Measurements from ENCODE around the gene NELL2.

The NELL2 gene

GRCh38 chr12:44654646-44655639, 221.2 kb downstream of the NELL2 start:
- Histone ChIP-seq H3K9me3 (ENCODE audit: insufficient read depth, low read depth, low read length) (no peaks in the 10 kb centered on the region), H2BK120ac (ENCODE audit: insufficient read depth, low read length, poor library complexity) (no peak overlapping the region)

GRCh38 chr12:44653861-44654527, 222.1 kb downstream of the NELL2 start:
- H4K8ac ChIP-seq (ENCODE audit: low read depth, low read length) = no peak overlapping the region
- no peak overlapping the region for H3K9ac ChIP-seq (ENCODE audit: low read length)
- H3K79me1 ChIP-seq (ENCODE audit: low read length) = no peaks in the 10 kb centered on the region
- H3K79me2 ChIP-seq (ENCODE audit: control insufficient read depth, insufficient read depth, low read length, poor library complexity) = no peaks in the 10 kb centered on the region
- H2AK5ac ChIP-seq (ENCODE audit: low read length) = no peak overlapping the region
- no CpG with 5 or more reads among the region's 3 CpGs for WGBS (ENCODE audit: extremely low coverage, insufficient coverage, insufficient read length)
- H3K4me1 ChIP-seq (ENCODE audit: control insufficient read depth in 1 of 2, insufficient read depth in 2 of 2, low read length in 2 of 2) = peaks cover 7 to 8% of the 10 kb centered on the region in 2 experiments
- no peak overlapping the region for H2AFZ ChIP-seq (ENCODE audit: insufficient read depth, low read length, poor library complexity)
- no peaks in the 10 kb centered on the region for H3K9me3 ChIP-seq (ENCODE audit: insufficient read depth, low read depth, low read length)
- H2BK5ac ChIP-seq (ENCODE audit: low read depth, low read length, poor library complexity) = no peak overlapping the region
- H2BK120ac ChIP-seq (ENCODE audit: insufficient read depth, low read length, poor library complexity) = no peak overlapping the region
- no peak overlapping the region for H4K91ac ChIP-seq (ENCODE audit: low read depth, low read length)
- H3K36me3 ChIP-seq (ENCODE audit: control insufficient read depth in 1 of 2, insufficient read depth in 2 of 2, low read length in 2 of 2) = no peaks in the 10 kb centered on the region
- no peak overlapping the region for H3K27ac ChIP-seq (ENCODE audit: low read depth, low read length)
- H3K14ac ChIP-seq (ENCODE audit: low read length) = no peak overlapping the region
- no peak overlapping the region for H3K18ac ChIP-seq (ENCODE audit: low read length)
- H2BK12ac ChIP-seq (ENCODE audit: low read length) = no peak overlapping the region
- no peak overlapping the region for H3K4ac ChIP-seq (ENCODE audit: low read depth, low read length)
- DNase-seq = no peak
- H3K4me2 ChIP-seq (ENCODE audit: low read length) = peak overlapping the region; percentile 45
- H3K27me3 ChIP-seq (ENCODE audit: insufficient read depth, low read length) = no peaks in the 10 kb centered on the region
- H4K12ac ChIP-seq (ENCODE audit: low read depth, low read length) = no peak overlapping the region
- H3K23ac ChIP-seq (ENCODE audit: low read length) = no peak overlapping the region
- H3K4me3 ChIP-seq (ENCODE audit: low read depth, low read length) = no peak overlapping the region

More at GRCh38 chr12:44654646-44655639, 221.2 kb downstream of the NELL2 start:
- Histone ChIP-seq H3K4me1 (ENCODE audit: control insufficient read depth in 1 of 2, insufficient read depth in 2 of 2, low read length in 2 of 2) (peaks cover 7 to 8% of the 10 kb centered on the region in 2 experiments), H3K4me3 (ENCODE audit: low read depth, low read length) (no peak overlapping the region), H3K79me2 (ENCODE audit: control insufficient read depth, insufficient read depth, low read length, poor library complexity) (no peaks in the 10 kb centered on the region), H3K14ac (ENCODE audit: low read length) (no peak overlapping the region), H3K9ac (ENCODE audit: low read length) (no peak overlapping the region), H3K18ac (ENCODE audit: low read length) (no peak overlapping the region), H3K27ac (ENCODE audit: low read depth, low read length) (peak overlapping the region; percentile 28), H4K8ac (ENCODE audit: low read depth, low read length) (no peak overlapping the region), H3K36me3 (ENCODE audit: control insufficient read depth in 1 of 2, insufficient read depth in 2 of 2, low read length in 2 of 2) (no peaks in the 10 kb centered on the region), H3K4ac (ENCODE audit: low read depth, low read length) (no peak overlapping the region), H2BK12ac (ENCODE audit: low read length) (no peak overlapping the region), H4K91ac (ENCODE audit: low read depth, low read length) (no peak overlapping the region), H2AFZ (ENCODE audit: insufficient read depth, low read length, poor library complexity) (no peak overlapping the region), H2AK5ac (ENCODE audit: low read length) (no peak overlapping the region), H3K27me3 (ENCODE audit: insufficient read depth, low read length) (no peaks in the 10 kb centered on the region), H2BK5ac (ENCODE audit: low read depth, low read length, poor library complexity) (no peak overlapping the region), H4K12ac (ENCODE audit: low read depth, low read length) (no peak overlapping the region), H3K4me2 (ENCODE audit: low read length) (peak overlapping the region; percentile 45), H3K79me1 (ENCODE audit: low read length) (no peaks in the 10 kb centered on the region), H3K23ac (ENCODE audit: low read length) (no peak overlapping the region)
- DNase-seq = no peak
- WGBS (ENCODE audit: extremely low coverage, insufficient coverage, insufficient read length) = no CpG with 5 or more reads among the region's 12 CpGs

GRCh38 chr12:44649693-44650092, 226.4 kb downstream of the NELL2 start:
- Histone ChIP-seq H2BK120ac (ENCODE audit: insufficient read depth, low read length, poor library complexity) (no peak overlapping the region), H3K18ac (ENCODE audit: low read length) (no peak overlapping the region), H4K12ac (ENCODE audit: low read depth, low read length) (no peak overlapping the region), H3K9ac (ENCODE audit: low read length) (no peak overlapping the region), H4K91ac (ENCODE audit: low read depth, low read length) (no peak overlapping the region), H2AK5ac (ENCODE audit: low read length) (no peak overlapping the region), H3K23ac (ENCODE audit: low read length) (no peak overlapping the region), H3K4me3 (ENCODE audit: low read depth, low read length) (no peak overlapping the region), H3K27me3 (ENCODE audit: insufficient read depth, low read length) (no peaks in the 10 kb centered on the region), H2AFZ (ENCODE audit: insufficient read depth, low read length, poor library complexity) (no peak overlapping the region), H3K4me2 (ENCODE audit: low read length) (no peak overlapping the region), H3K14ac (ENCODE audit: low read length) (no peak overlapping the region), H3K36me3 (ENCODE audit: control insufficient read depth in 1 of 2, insufficient read depth in 2 of 2, low read length in 2 of 2) (no peaks in the 10 kb centered on the region), H3K79me2 (ENCODE audit: control insufficient read depth, insufficient read depth, low read length, poor library complexity) (no peaks in the 10 kb centered on the region), H3K79me1 (ENCODE audit: low read length) (no peaks in the 10 kb centered on the region), H2BK5ac (ENCODE audit: low read depth, low read length, poor library complexity) (no peak overlapping the region), H3K4ac (ENCODE audit: low read depth, low read length) (no peak overlapping the region), H3K27ac (ENCODE audit: low read depth, low read length) (no peak overlapping the region), H4K8ac (ENCODE audit: low read depth, low read length) (no peak overlapping the region), H3K4me1 (ENCODE audit: control insufficient read depth in 1 of 2, insufficient read depth in 2 of 2, low read length in 2 of 2) (peaks cover 3 to 4% of the 10 kb centered on the region in 2 experiments), H3K9me3 (ENCODE audit: insufficient read depth, low read depth, low read length) (no peaks in the 10 kb centered on the region), H2BK12ac (ENCODE audit: low read length) (no peak overlapping the region)
- no CpG with 5 or more reads among the region's 2 CpGs for WGBS (ENCODE audit: extremely low coverage, insufficient coverage, insufficient read length)
- no peak for DNase-seq

GRCh38 chr12:44647917-44648690, 228.0 kb downstream of the NELL2 start:
- H2AK5ac ChIP-seq (ENCODE audit: low read length) = no peak overlapping the region
- H3K79me1 ChIP-seq (ENCODE audit: low read length) = no peaks in the 10 kb centered on the region
- H4K91ac ChIP-seq (ENCODE audit: low read depth, low read length) = no peak overlapping the region
- H3K27ac ChIP-seq (ENCODE audit: low read depth, low read length) = no peak overlapping the region
- no peak overlapping the region for H3K18ac ChIP-seq (ENCODE audit: low read length)
- no CpG with 5 or more reads among the region's 5 CpGs for WGBS (ENCODE audit: extremely low coverage, insufficient coverage, insufficient read length)
- no peak overlapping the region for H3K4me2 ChIP-seq (ENCODE audit: low read length)
- no peak overlapping the region for H2AFZ ChIP-seq (ENCODE audit: insufficient read depth, low read length, poor library complexity)
- H3K27me3 ChIP-seq (ENCODE audit: insufficient read depth, low read length) = no peaks in the 10 kb centered on the region
- no peak overlapping the region for H2BK5ac ChIP-seq (ENCODE audit: low read depth, low read length, poor library complexity)
- H3K9ac ChIP-seq (ENCODE audit: low read length) = peak overlapping the region; percentile 22
- no peak overlapping the region for H3K23ac ChIP-seq (ENCODE audit: low read length)
- H3K79me2 ChIP-seq (ENCODE audit: control insufficient read depth, insufficient read depth, low read length, poor library complexity) = no peaks in the 10 kb centered on the region
- H4K8ac ChIP-seq (ENCODE audit: low read depth, low read length) = no peak overlapping the region
- H2BK120ac ChIP-seq (ENCODE audit: insufficient read depth, low read length, poor library complexity) = no peak overlapping the region
- no peak overlapping the region for H3K14ac ChIP-seq (ENCODE audit: low read length)
- no peak for DNase-seq
- H3K4ac ChIP-seq (ENCODE audit: low read depth, low read length) = no peak overlapping the region
- no peaks in the 10 kb centered on the region for H3K4me1 ChIP-seq (ENCODE audit: control insufficient read depth in 1 of 2, insufficient read depth in 2 of 2, low read length in 2 of 2)
- H3K4me3 ChIP-seq (ENCODE audit: low read depth, low read length) = no peak overlapping the region
- H4K12ac ChIP-seq (ENCODE audit: low read depth, low read length) = no peak overlapping the region
- H2BK12ac ChIP-seq (ENCODE audit: low read length) = no peak overlapping the region
- no peaks in the 10 kb centered on the region for H3K36me3 ChIP-seq (ENCODE audit: control insufficient read depth in 1 of 2, insufficient read depth in 2 of 2, low read length in 2 of 2)
- no peaks in the 10 kb centered on the region for H3K9me3 ChIP-seq (ENCODE audit: insufficient read depth, low read depth, low read length)

Measured in trophoblast cell (in vitro differentiated cells and primary cell).